K562 (cell line): Measurements from ENCODE around the gene CEBPB. TPM values are rescaled to one million over a fixed set of nuclear protein-coding genes. Genes with fewer than 3 reads are reported as not detected.

Experiments
- ATAC-seq: fragments of 200-7000 bp; cut with Tn5 transposase; 3 replicates; pipeline ENCODE4 v1.9.1; 2020; ENCODE audit warnings: moderate library complexity
- BruUV-seq: library from RNA; stranded (reverse); fragments of 400-500 nt; replicated peaks from 2 replicates; lab custom pipeline; 2021; lab: Mats Ljungman, UMichigan
- CTCF ChIA-PET: fragments of 300-600 bp; formaldehyde crosslinking; extraction: SDS; loops from one replicate; lab custom pipeline; 2021; ENCODE audit warnings: low intra/inter-chr PET ratio; lab: Yijun Ruan, JAX
- POLR2A ChIA-PET: fragments of 300-600, 350-650 bp; sonication (Branson Sonifier 250); formaldehyde crosslinking; extraction: SDS; loops from one replicate; lab custom pipeline; 2021; ENCODE audit warnings: antibody characterized with exemption, inconsistent platforms; lab: Yijun Ruan, JAX
- DNase-seq, 4 experiments: peaks; one replicate each; pipeline versions ENCODE4 v3.0.0 to v3.0.0-alpha.2; 2011 to 2018; ENCODE audit warnings: low spot score in 3 of 4, mixed read lengths in 3 of 4; ENCODE audit errors: extremely low read depth in 1 of 4
- FAIRE-seq: peaks from 2 replicates; lab custom pipeline; 2011; peaks lifted over from hg19 to GRCh38; lab: Jason Lieb, UNC
- H2AFZ ChIP-seq: 2 replicates; pipeline ENCODE4 v1.6.0; 2011; ENCODE audit warnings: low read depth, low read length, control low read depth, inconsistent platforms
- H3K27ac ChIP-seq: fragments of 200-600 bp; 3 replicates; pipeline ENCODE4 v1.8.0; 2011; ENCODE audit warnings: low read depth, mild to moderate bottlenecking, control low read depth, inconsistent platforms, low read length, moderate library complexity, mixed read lengths; ENCODE audit errors: extremely low read depth
- H3K27me3 ChIP-seq, 2 experiments: fragments of 300-600 bp in 1 of 2; 2 replicates in 1 of 2; 3 replicates in 1 of 2; pipeline versions ENCODE4 v1.6.0 to v1.8.0; 2011; ENCODE audit warnings: inconsistent platforms in 2 of 2, low read length in 2 of 2, mild to moderate bottlenecking in 1 of 2, mixed read lengths in 1 of 2, moderate library complexity in 1 of 2; ENCODE audit not compliant: control insufficient read depth in 2 of 2, insufficient read depth in 2 of 2
- H3K36me3 ChIP-seq: fragments of 300-600 bp; 3 replicates; pipeline ENCODE4 v1.8.0; 2011; ENCODE audit warnings: mild to moderate bottlenecking, low read length, inconsistent platforms; ENCODE audit not compliant: control insufficient read depth, insufficient read depth
- H3K4me1 ChIP-seq, 2 experiments: fragments of 200-600 bp in 1 of 2; replicated peaks in 1 of 2; 2 replicates in 1 of 2; 3 replicates in 1 of 2; pipeline versions ENCODE4 v1.5.1 to v1.8.0; 2011; ENCODE audit warnings: inconsistent platforms in 2 of 2, low read length in 2 of 2, mild to moderate bottlenecking in 1 of 2, mixed read lengths in 1 of 2, moderate library complexity in 1 of 2; ENCODE audit not compliant: control insufficient read depth in 2 of 2, insufficient read depth in 2 of 2
- H3K4me2 ChIP-seq: 2 replicates; pipeline ENCODE4 v1.6.1; 2011; ENCODE audit warnings: low read length, control low read depth, inconsistent platforms, mixed read lengths; ENCODE audit not compliant: insufficient read depth
- H3K4me3 ChIP-seq: fragments of 200-600 bp; sonication (generic), shearing (Covaris generic); 2 replicates; pipeline ENCODE4 v1.5.1; 2016; ENCODE audit warnings: control low read depth, inconsistent platforms
- H3K79me2 ChIP-seq: fragments of 200-600 bp; 3 replicates; pipeline ENCODE4 v1.8.0; 2011; ENCODE audit warnings: low read length, inconsistent platforms; ENCODE audit not compliant: control insufficient read depth, insufficient read depth
- H3K9ac ChIP-seq, 2 experiments: 2 replicates each; pipeline versions ENCODE4 v1.6.0 to v1.6.1; 2011; ENCODE audit warnings: low read depth in 2 of 2, low read length in 2 of 2, control low read depth in 1 of 2, inconsistent platforms in 1 of 2, mild to moderate bottlenecking in 1 of 2, mixed read lengths in 1 of 2; ENCODE audit not compliant: insufficient read depth in 1 of 2
- H3K9me1 ChIP-seq: one replicate; pipeline ENCODE4 v1.6.0; 2011; ENCODE audit warnings: inconsistent platforms, mild to moderate bottlenecking, low read length, moderate library complexity; ENCODE audit not compliant: control insufficient read depth, insufficient read depth
- H3K9me3 ChIP-seq: replicated peaks from 2 replicates; pipeline ENCODE4 v1.5.1; 2011; ENCODE audit warnings: low read depth, low read length, inconsistent platforms; ENCODE audit not compliant: control insufficient read depth, insufficient read depth
- H4K20me1 ChIP-seq: replicated peaks from 2 replicates; pipeline ENCODE4 v1.6.1; 2011; ENCODE audit warnings: low read length, inconsistent platforms, mixed read lengths; ENCODE audit not compliant: control insufficient read depth, insufficient read depth
- ARNT ChIP-seq, 2 experiments: fragments of 450-650 bp; IDR thresholded peaks; 2 replicates each; pipeline ENCODE4 v1.6.1; 2016; ENCODE audit warnings: mild to moderate bottlenecking in 1 of 2
- FUS ChIP-seq: fragments of 200-400 bp; formaldehyde crosslinking; optimal IDR thresholded peaks from 2 replicates; pipeline ENCODE3; 2017; ENCODE audit warnings: low read depth, low read length
- HINFP ChIP-seq: fragments of 450-650 bp; conservative IDR thresholded peaks from 2 replicates; pipeline ENCODE4 v1.6.1; 2016; ENCODE audit warnings: missing genetic modification characterization, low read depth, mild to moderate bottlenecking, control low read depth, missing compliant biosample characterization
- MTA2 ChIP-seq: fragments of 450-650 bp; IDR thresholded peaks from 2 replicates; pipeline ENCODE4 v1.6.1; 2016; ENCODE audit warnings: low read depth
- PHB2 ChIP-seq: fragments of 450-650 bp; IDR thresholded peaks from 2 replicates; pipeline ENCODE4 v1.6.1; 2017; ENCODE audit warnings: low read depth
- RBM39 ChIP-seq: fragments of 200-400 bp; formaldehyde crosslinking; optimal IDR thresholded peaks from 2 replicates; pipeline ENCODE3; 2018; ENCODE audit warnings: low read depth, low read length
- SMARCE1 ChIP-seq: fragments of 450-650 bp; IDR thresholded peaks from 2 replicates; pipeline ENCODE4 v1.7.1; 2016; ENCODE audit warnings: mild to moderate bottlenecking
- SRSF3 ChIP-seq: fragments of 200-400 bp; formaldehyde crosslinking; IDR thresholded peaks from 2 replicates; pipeline ENCODE4 v1.6.1; 2016; ENCODE audit warnings: mild to moderate bottlenecking, low read length, moderate library complexity; ENCODE audit not compliant: insufficient read depth
- WGBS: fragments of 100-300 bp; shearing (Covaris generic); methylation state at CpG from one replicate; pipeline ENCODE4 v1.1.6; 2016; ENCODE audit warnings: low coverage, mixed read lengths; ENCODE audit not compliant: insufficient coverage; ENCODE audit errors: missing lambda C conversion rate; 5-methylcytosine and 5-hydroxymethylcytosine counted together
- in situ Hi-C: fragments of 300-500 bp; cut with MboI; formaldehyde crosslinking; loops from 4 replicates; pipeline ENCODE4 v1.15.0; 2018; ENCODE audit warnings: inconsistent platforms, mixed read lengths
- intact Hi-C: fragments of 100-400 bp; cut with micrococcal nuclease; formaldehyde crosslinking; loops from 2 replicates; pipeline ENCODE4 v1.14.2; 2022
- polyA plus RNA-seq, 8 experiments: library from polyadenylated mRNA; depleted of rRNA in 4 of 8; stranded (reverse) in 5 of 8; unstranded in 3 of 8; fragments of >200 nt; fragmentation: Nextera tagmentation in 2 of 8; fragmentation: Illumina TruSeq in 1 of 8; extraction: Ambion mirVana in 2 of 8; extraction: Trizol in 1 of 8; gene quantifications; 2 replicates each; pipeline versions ENCODE4 v1.2.1 to v1.2.3, GENCODE V29; 2011 to 2014; ENCODE audit warnings: inconsistent platforms in 1 of 8, missing spikeins in 1 of 8
- total RNA-seq, 7 experiments: library from RNA; depleted of rRNA in 6 of 7; stranded (reverse); fragments of >200 nt in 6 of 7; fragmentation: Illumina TruSeq in 2 of 7; extraction: Trizol in 2 of 7; gene quantifications; 2 replicates each; pipeline versions ENCODE4 v1.2.1 to v1.2.3, GENCODE V29; 2011 to 2021; ENCODE audit warnings: low replicate concordance in 1 of 7
- TF ChIP-seq, protein P1 (sequence below): fragments of 450-650 bp; IDR thresholded peaks from 2 replicates; pipeline ENCODE4 v1.6.1; 2018; ENCODE audit not compliant: partially characterized antibody

CEBPB gene
- total and polyA plus RNA-seq, 9 of the 15 experiments (the other 6 are each of a cell fraction or from before 2014, with no cell fraction given), result 1.2 to 72.6 (median 7.8) TPM

GRCh38 chr20:50240092-50240491, 49.5 kb downstream of the CEBPB start:
- POLR2A ChIA-PET, result no interaction called here

More at GRCh38 chr20:50240092-50240491, 49.5 kb downstream of the CEBPB start:
- Histone ChIP-seq H3K4me2 (no peak overlapping the region), H3K4me1 (peaks cover 0 to 16% of the 10 kb centered on the region in 2 experiments; a peak in 2 of 5 replicates), H3K27me3 (peaks cover 10 to 27% of the 10 kb centered on the region in 2 experiments), H3K36me3 (no peaks in the 10 kb centered on the region), H4K20me1 (no peaks in the 10 kb centered on the region), H3K9ac (no peak overlapping the region), H3K9me3 (no peaks in the 10 kb centered on the region; the same call in 1 of the 2 replicates), H3K79me2 (no peaks in the 10 kb centered on the region), H3K27ac (no peak overlapping the region), H2AFZ (no peak overlapping the region), H3K4me3 (no peak overlapping the region), H3K9me1 (no peaks in the 10 kb centered on the region)
- TF ChIP-seq RBM39 (no peak), HINFP (tag) (no peak), PHB2 (no peak), MTA2 (no peak), FUS (no peak), ARNT (IDR thresholded peaks at IDR 0.05) (no peak), SRSF3 (no peak), SMARCE1 (no peak)
- TF ChIP-seq, protein P1, sequence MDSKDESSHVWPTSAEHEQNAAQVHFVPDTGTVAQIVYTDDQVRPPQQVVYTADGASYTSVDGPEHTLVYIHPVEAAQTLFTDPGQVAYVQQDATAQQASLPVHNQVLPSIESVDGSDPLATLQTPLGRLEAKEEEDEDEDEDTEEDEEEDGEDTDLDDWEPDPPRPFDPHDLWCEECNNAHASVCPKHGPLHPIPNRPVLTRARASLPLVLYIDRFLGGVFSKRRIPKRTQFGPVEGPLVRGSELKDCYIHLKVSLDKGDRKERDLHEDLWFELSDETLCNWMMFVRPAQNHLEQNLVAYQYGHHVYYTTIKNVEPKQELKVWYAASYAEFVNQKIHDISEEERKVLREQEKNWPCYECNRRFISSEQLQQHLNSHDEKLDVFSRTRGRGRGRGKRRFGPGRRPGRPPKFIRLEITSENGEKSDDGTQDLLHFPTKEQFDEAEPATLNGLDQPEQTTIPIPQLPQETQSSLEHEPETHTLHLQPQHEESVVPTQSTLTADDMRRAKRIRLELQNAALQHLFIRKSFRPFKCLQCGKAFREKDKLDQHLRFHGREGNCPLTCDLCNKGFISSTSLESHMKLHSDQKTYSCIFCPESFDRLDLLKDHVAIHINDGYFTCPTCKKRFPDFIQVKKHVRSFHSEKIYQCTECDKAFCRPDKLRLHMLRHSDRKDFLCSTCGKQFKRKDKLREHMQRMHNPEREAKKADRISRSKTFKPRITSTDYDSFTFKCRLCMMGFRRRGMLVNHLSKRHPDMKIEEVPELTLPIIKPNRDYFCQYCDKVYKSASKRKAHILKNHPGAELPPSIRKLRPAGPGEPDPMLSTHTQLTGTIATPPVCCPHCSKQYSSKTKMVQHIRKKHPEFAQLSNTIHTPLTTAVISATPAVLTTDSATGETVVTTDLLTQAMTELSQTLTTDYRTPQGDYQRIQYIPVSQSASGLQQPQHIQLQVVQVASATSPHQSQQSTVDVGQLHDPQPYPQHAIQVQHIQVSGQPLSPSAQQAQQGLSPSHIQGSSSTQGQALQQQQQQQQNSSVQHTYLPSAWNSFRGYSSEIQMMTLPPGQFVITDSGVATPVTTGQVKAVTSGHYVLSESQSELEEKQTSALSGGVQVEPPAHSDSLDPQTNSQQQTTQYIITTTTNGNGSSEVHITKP, result peak; percentile 13
- DNase-seq (no peak), ATAC-seq (no peak), FAIRE-seq (no peak)
- in situ Hi-C loops, result no loop called here
- intact Hi-C loops, result no loop called here
- BruUV-seq, result no TSS peak
- 10% methylated on average over 9 of the region's 9 CpGs for WGBS
- CTCF ChIA-PET, result no interaction called here
